Progenitor cell of endocrine pancreas (in vitro differentiated cells): ENCODE data around the gene OSBPL8. TPM values are rescaled to one million over a fixed set of nuclear protein-coding genes. Genes with fewer than 3 reads are reported as not detected.

Experiments used
- DNase-seq: peaks from one replicate; pipeline ENCODE4 v3.0.0; 2021; ENCODE audit warnings: low spot score; ENCODE audit not compliant: unreplicated experiment
- H3K27ac Mint-ChIP-seq: 2 replicates; pipeline ENCODE4 v1.8.0; 2021; ENCODE audit warnings: mild to moderate bottlenecking, moderate library complexity, mixed read lengths
- H3K27me3 Mint-ChIP-seq: 2 replicates; pipeline ENCODE4 v1.8.0; 2021; ENCODE audit warnings: mixed read lengths
- H3K36me3 Mint-ChIP-seq: 2 replicates; pipeline ENCODE4 v1.8.0; 2022; ENCODE audit warnings: mixed read lengths; ENCODE audit not compliant: insufficient read depth
- H3K4me1 Mint-ChIP-seq: 2 replicates; pipeline ENCODE4 v1.8.0; 2021; ENCODE audit warnings: low read depth, mixed read lengths
- H3K4me3 Mint-ChIP-seq: 2 replicates; pipeline ENCODE4 v1.8.0; 2021; ENCODE audit warnings: low read depth, mild to moderate bottlenecking, moderate library complexity, mixed read lengths
- H3K9me3 Mint-ChIP-seq: 2 replicates; pipeline ENCODE4 v1.8.0; 2021; ENCODE audit warnings: low read depth, mixed read lengths
- CTCF ChIP-seq: fragments of 200-600 bp; sonication (generic); IDR thresholded peaks from one replicate; pipeline ENCODE4 v1.5.0; 2021; ENCODE audit warnings: antibody characterized with exemption, mild to moderate bottlenecking; ENCODE audit not compliant: unreplicated experiment
- total RNA-seq: library from RNA; stranded (reverse); gene quantifications from 2 replicates; pipeline ENCODE4 v1.2.1, GENCODE V29; 2021

The OSBPL8 gene
- total RNA-seq, 1 donor from 2014 or later = 65.3 TPM

DNA sequence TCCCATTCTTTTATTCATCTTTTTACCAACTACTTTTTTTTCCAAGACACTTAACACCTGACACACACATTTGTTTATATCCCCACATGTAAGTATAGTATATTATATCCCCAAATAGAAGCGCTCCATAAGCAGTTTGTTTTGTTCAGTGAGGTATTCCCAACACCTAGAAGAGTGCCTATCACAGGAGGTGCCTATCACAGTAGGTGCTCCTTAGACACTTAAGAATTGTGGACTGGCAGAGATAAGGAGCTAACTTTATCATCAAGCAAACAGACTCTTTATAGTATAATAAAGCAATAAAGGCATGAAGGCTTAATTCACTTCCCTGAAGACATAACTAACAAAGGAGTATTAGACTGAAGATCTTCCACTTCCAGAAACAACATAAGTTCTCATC is 29.1 kb downstream of the OSBPL8 start:
- no peak for DNase-seq
- Mint-ChIP-seq H3K4me3 (no peak overlapping the region), H3K27ac (no peak overlapping the region), H3K27me3 (no peaks in the 10 kb centered on the region), H3K4me1 (peaks cover 10% of the 10 kb centered on the region), H3K36me3 (peaks cover 8% of the 10 kb centered on the region), H3K9me3 (peaks cover 9% of the 10 kb centered on the region)
- TF ChIP-seq CTCF = no peak

GRCh38 chr12:76529226-76529918 is 30.2 kb downstream of the OSBPL8 start:
- H3K27me3 Mint-ChIP-seq = no peaks in the 10 kb centered on the region
- no peak for DNase-seq
- no peak overlapping the region for H3K4me3 Mint-ChIP-seq
- no peak overlapping the region for H3K27ac Mint-ChIP-seq
- H3K9me3 Mint-ChIP-seq = peaks cover 7% of the 10 kb centered on the region
- no peak for TF ChIP-seq CTCF
- peaks cover 7% of the 10 kb centered on the region for H3K36me3 Mint-ChIP-seq
- peaks cover 10% of the 10 kb centered on the region for H3K4me1 Mint-ChIP-seq

DNA sequence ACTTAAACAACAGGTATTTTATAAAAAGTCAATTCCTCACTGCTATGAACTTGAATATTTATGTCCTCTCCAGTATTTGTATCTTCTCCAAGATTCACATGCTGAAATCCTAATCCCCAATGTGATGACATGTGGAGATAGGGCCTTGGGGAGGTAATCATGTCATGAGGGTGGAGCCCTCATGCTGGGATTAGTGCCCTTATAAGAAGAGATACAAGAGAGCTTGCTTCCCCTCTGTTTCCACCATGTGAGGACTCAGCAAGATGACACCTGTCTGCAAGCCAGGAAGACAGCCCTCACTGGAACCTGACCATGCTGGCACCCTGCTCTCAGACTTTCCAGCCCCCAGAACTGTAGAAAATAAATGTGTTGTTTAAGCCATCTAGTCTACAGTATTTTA is 36.2 kb downstream of the OSBPL8 start:
- no peak for TF ChIP-seq CTCF
- peaks cover 18% of the 10 kb centered on the region for H3K36me3 Mint-ChIP-seq
- H3K27ac Mint-ChIP-seq = no peak overlapping the region
- H3K27me3 Mint-ChIP-seq = no peaks in the 10 kb centered on the region
- peaks cover 11% of the 10 kb centered on the region for H3K9me3 Mint-ChIP-seq
- no peak overlapping the region for H3K4me3 Mint-ChIP-seq
- DNase-seq = no peak
- H3K4me1 Mint-ChIP-seq = no peaks in the 10 kb centered on the region

DNA sequence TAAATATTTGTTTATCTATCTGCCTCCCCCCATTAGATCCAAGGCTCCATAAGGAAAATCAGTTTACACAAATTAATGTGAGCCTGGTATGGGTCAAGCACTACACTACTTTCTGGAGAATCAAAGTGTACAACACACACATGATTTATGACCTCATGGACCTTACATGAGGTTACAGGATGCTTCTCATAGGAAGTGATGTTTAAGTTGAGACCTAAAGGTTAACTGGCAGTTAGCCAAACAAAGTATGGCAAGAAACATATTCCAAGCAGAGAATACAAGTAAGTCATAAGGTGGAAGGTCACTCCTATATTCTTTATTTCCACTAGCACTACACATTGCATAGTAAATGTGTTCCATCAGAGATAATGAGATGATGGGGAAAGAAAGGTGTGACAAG is 39.2 kb downstream of the OSBPL8 start:
- peaks cover 12% of the 10 kb centered on the region for H3K9me3 Mint-ChIP-seq
- H3K27ac Mint-ChIP-seq = no peak overlapping the region
- no peak for TF ChIP-seq CTCF
- H3K4me3 Mint-ChIP-seq = no peak overlapping the region
- no peak for DNase-seq
- no peaks in the 10 kb centered on the region for H3K4me1 Mint-ChIP-seq
- peaks cover 18% of the 10 kb centered on the region for H3K36me3 Mint-ChIP-seq
- no peaks in the 10 kb centered on the region for H3K27me3 Mint-ChIP-seq

GRCh38 chr12:76519538-76519937 is 40.0 kb downstream of the OSBPL8 start:
- peaks cover 24% of the 10 kb centered on the region for H3K36me3 Mint-ChIP-seq
- no peaks in the 10 kb centered on the region for H3K4me1 Mint-ChIP-seq
- H3K27ac Mint-ChIP-seq = no peak overlapping the region
- H3K9me3 Mint-ChIP-seq = peaks cover 14% of the 10 kb centered on the region
- H3K27me3 Mint-ChIP-seq = no peaks in the 10 kb centered on the region
- no peak for TF ChIP-seq CTCF
- no peak for DNase-seq
- H3K4me3 Mint-ChIP-seq = no peak overlapping the region
